Measurements from ENCODE around the gene GALNT10. TPM values are rescaled to one million over a fixed set of nuclear protein-coding genes. Genes with fewer than 3 reads are reported as not detected.

Gene GALNT10
- total RNA-seq, 4 donors from 2014 or later, result 21.4 to 49.8 (median 44.7) TPM

DNA sequence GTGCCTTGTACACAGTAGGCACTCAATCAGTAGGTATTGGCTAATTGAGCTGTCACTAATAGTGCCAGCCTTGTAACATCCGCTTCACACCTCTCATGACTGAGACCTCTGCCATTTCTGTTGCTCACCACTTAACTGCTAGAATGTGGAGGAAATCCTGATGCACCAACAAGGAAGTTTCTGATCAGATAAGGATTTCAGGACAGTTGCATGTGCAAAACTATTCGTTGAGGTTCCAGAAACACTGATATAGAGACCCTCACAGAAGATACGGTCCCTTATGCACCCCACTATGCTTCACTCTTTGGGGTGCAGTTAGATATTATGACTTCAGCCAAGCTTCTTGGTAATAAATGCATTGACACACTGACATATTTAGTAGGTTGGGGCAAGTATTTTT lies 266.0 kb downstream of the GALNT10 start:
- H3K4me1 ChIP-seq, result peaks cover 0 to 13% (median 7%) of the 10 kb centered on the region in 4 donors
- no peak for DNase-seq (ENCODE audit: extremely low spot score)
- H3K4me3 ChIP-seq, result no peak overlapping the region
- H3K27me3 ChIP-seq, result no peaks in the 10 kb centered on the region
- no peak overlapping the region for H3K27ac ChIP-seq (replicated peaks in 1 of 4)
- intact Hi-C loops (cut with DNase I), result no loop called here
- no peaks in the 10 kb centered on the region for H3K9me3 ChIP-seq
- WGBS, result 83% methylated on average over 3 of the region's 3 CpGs
- TF ChIP-seq, protein P1, sequence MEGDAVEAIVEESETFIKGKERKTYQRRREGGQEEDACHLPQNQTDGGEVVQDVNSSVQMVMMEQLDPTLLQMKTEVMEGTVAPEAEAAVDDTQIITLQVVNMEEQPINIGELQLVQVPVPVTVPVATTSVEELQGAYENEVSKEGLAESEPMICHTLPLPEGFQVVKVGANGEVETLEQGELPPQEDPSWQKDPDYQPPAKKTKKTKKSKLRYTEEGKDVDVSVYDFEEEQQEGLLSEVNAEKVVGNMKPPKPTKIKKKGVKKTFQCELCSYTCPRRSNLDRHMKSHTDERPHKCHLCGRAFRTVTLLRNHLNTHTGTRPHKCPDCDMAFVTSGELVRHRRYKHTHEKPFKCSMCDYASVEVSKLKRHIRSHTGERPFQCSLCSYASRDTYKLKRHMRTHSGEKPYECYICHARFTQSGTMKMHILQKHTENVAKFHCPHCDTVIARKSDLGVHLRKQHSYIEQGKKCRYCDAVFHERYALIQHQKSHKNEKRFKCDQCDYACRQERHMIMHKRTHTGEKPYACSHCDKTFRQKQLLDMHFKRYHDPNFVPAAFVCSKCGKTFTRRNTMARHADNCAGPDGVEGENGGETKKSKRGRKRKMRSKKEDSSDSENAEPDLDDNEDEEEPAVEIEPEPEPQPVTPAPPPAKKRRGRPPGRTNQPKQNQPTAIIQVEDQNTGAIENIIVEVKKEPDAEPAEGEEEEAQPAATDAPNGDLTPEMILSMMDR (IDR thresholded peaks at IDR 0.05), result no peak
- TF ChIP-seq EP300 (IDR thresholded peaks at IDR 0.05) (no peak), POLR2AphosphoS5 (IDR thresholded peaks at IDR 0.05) (no peak), POLR2A (IDR thresholded peaks at IDR 0.05; ENCODE audit: low read depth) (no peak)
- H3K36me3 ChIP-seq, result peaks cover 59 to 84% (median 75%) of the 10 kb centered on the region in 4 donors

DNA sequence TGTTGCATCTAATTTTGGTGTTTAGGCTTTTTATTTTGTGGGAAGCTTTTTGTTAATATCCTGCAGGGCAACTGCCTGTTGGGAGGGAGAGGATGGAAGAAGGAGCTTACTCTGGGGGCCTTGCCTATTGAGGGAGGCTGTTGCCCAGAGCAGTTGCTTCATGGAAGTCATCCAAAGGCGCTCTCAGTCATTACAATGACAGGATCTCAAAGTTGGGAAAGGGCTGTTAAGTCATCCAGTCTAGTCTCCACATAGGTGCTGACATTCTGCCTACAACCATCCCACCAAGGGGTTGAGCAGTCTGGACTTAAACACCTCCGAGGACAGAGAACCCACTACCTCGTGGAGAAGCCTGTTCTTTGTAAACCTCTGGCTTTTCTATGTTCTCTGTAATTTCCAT lies 268.5 kb downstream of the GALNT10 start:
- DNase-seq (ENCODE audit: extremely low spot score), result no peak
- intact Hi-C loops (cut with DNase I), result no loop called here
- TF ChIP-seq, protein P1 (IDR thresholded peaks at IDR 0.05), result no peak
- no peak for TF ChIP-seq POLR2A (IDR thresholded peaks at IDR 0.05; ENCODE audit: low read depth)
- H3K9me3 ChIP-seq, result no peaks in the 10 kb centered on the region
- no peak overlapping the region for H3K4me3 ChIP-seq
- peaks cover 0 to 13% (median 7%) of the 10 kb centered on the region in 4 donors for H3K4me1 ChIP-seq
- 72% methylated on average over 3 of the region's 3 CpGs for WGBS
- no peaks in the 10 kb centered on the region for H3K27me3 ChIP-seq
- H3K27ac ChIP-seq (replicated peaks in 1 of 4), result no peak overlapping the region
- peaks cover 34 to 67% (median 53%) of the 10 kb centered on the region in 4 donors for H3K36me3 ChIP-seq

DNA sequence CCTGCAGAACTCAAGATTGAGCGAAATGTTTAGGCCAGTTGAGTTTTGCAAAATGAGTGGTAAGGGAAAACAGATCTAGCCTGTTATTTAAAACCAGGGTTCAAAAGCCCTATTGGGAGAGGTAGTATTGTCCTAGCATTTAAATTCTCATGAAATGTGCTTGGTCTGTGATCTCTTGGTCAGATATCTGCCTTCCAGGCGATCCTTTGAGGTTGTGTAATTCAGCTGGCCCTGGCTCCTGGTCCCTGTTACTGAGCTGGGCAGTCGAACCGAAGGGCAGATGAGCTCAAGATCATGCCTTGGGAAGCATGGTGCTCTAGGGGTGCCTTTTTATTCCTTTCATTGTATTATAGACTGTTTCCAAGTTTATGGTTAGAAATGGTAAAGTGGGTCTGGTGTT lies 269.6 kb downstream of the GALNT10 start:
- DNase-seq (ENCODE audit: extremely low spot score), result no peak
- TF ChIP-seq EP300 (IDR thresholded peaks at IDR 0.05) (no peak), POLR2A (IDR thresholded peaks at IDR 0.05; ENCODE audit: low read depth) (no peak), POLR2AphosphoS5 (IDR thresholded peaks at IDR 0.05) (no peak)
- TF ChIP-seq, protein P1 (IDR thresholded peaks at IDR 0.05), result no peak
- peaks cover 22 to 55% (median 41%) of the 10 kb centered on the region in 4 donors for H3K36me3 ChIP-seq
- H3K9me3 ChIP-seq, result no peaks in the 10 kb centered on the region
- H3K27ac ChIP-seq (replicated peaks in 1 of 4), result no peak overlapping the region
- H3K4me3 ChIP-seq, result no peak overlapping the region
- peaks cover 0 to 13% (median 7%) of the 10 kb centered on the region in 4 donors for H3K4me1 ChIP-seq
- intact Hi-C loops (cut with DNase I), result no loop called here
- H3K27me3 ChIP-seq, result no peaks in the 10 kb centered on the region
- 100% methylated on average over 4 of the region's 4 CpGs for WGBS

DNA sequence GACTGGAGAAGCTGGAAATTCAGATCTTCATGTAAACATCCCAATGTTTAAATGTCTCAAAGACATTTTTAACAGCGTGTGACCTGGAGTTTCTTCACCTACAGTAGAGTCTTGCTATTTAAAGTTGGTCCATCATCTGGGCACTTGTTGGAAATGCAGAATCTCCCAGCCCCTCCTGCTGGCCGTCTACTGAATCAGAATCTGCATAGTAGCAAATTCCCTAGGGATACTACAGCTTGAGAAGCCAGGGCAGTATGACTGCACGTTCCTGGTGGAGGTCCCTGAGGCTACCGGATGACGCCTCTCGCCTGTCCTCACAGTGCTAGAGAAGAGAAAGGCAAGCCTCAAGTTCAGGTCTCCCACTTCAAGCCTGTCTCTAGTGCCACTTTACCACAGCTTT lies 271.0 kb downstream of the GALNT10 start:
- TF ChIP-seq POLR2AphosphoS5 (IDR thresholded peaks at IDR 0.05), result no peak
- TF ChIP-seq EP300 (IDR thresholded peaks at IDR 0.05), result no peak
- TF ChIP-seq, protein P1 (IDR thresholded peaks at IDR 0.05), result no peak
- TF ChIP-seq POLR2A (IDR thresholded peaks at IDR 0.05; ENCODE audit: low read depth), result no peak
- H3K27ac ChIP-seq (replicated peaks in 1 of 4), result no peak overlapping the region
- intact Hi-C loops (cut with DNase I), result no loop called here
- peaks cover 0 to 5% (median 0%) of the 10 kb centered on the region in 4 donors for H3K27me3 ChIP-seq
- no peaks in the 10 kb centered on the region for H3K9me3 ChIP-seq
- WGBS, result 73% methylated on average over 5 of the region's 6 CpGs
- peaks cover 11 to 42% (median 28%) of the 10 kb centered on the region in 4 donors for H3K36me3 ChIP-seq
- peaks cover 0 to 13% (median 7%) of the 10 kb centered on the region in 4 donors for H3K4me1 ChIP-seq
- DNase-seq (ENCODE audit: extremely low spot score), result no peak
- H3K4me3 ChIP-seq, result no peak overlapping the region

DNA sequence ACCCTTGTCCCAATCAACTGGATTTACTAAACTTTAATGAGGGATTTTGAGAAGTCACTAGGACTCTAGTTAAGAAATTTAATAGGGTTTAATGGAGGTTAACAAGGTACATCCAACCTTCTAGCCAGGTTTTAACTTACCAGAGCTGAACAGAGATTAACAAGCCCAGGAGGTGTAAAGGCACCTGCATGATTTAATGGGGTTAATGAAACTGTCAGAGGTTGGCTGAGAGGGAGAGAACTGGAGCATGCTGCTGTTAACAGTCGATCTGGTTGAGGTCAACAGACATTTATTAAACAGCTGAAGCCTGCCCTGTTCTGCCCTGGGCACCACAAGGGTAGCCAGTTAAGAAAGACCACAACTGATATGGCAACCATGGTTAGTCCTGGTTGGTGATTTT lies 273.9 kb downstream of the GALNT10 start:
- H3K36me3 ChIP-seq, result peaks cover 0 to 20% (median 4%) of the 10 kb centered on the region in 4 donors
- H3K9me3 ChIP-seq, result no peaks in the 10 kb centered on the region
- WGBS, result 79% methylated on average over 1 of the region's 1 CpG
- no peak overlapping the region for H3K4me3 ChIP-seq
- no peak for DNase-seq (ENCODE audit: extremely low spot score)
- intact Hi-C loops (cut with DNase I), result no loop called here
- H3K27ac ChIP-seq (replicated peaks in 1 of 4), result no peak overlapping the region
- peaks cover 0 to 4% (median 1%) of the 10 kb centered on the region in 4 donors for H3K4me1 ChIP-seq
- no peak for TF ChIP-seq POLR2AphosphoS5 (IDR thresholded peaks at IDR 0.05)
- TF ChIP-seq, protein P1 (IDR thresholded peaks at IDR 0.05), result no peak
- no peak for TF ChIP-seq EP300 (IDR thresholded peaks at IDR 0.05)
- no peak for TF ChIP-seq POLR2A (IDR thresholded peaks at IDR 0.05; ENCODE audit: low read depth)
- peaks cover 0 to 16% (median 0%) of the 10 kb centered on the region in 4 donors for H3K27me3 ChIP-seq

Data from esophagus muscularis mucosa (tissue), 4 donors.